A549 (cell line): Measurements from ENCODE around the gene E2F6. TPM values are rescaled to one million over a fixed set of nuclear protein-coding genes. Genes with fewer than 3 reads are reported as not detected.

Experiments
- ATAC-seq, 2 experiments: fragments of 200-7000 bp in 1 of 2; fragments of >200 bp in 1 of 2; cut with Nextera tagmentation in 1 of 2; cut with Tn5 transposase in 1 of 2; 3 replicates each; pipeline versions ENCODE4 v1.8.0 to v1.9.1; 2018 to 2020; ENCODE audit warnings: mild to moderate bottlenecking in 1 of 2, moderate library complexity in 1 of 2
- CTCF ChIA-PET: fragments of 300-600 bp; sonication (Branson Sonifier 250); formaldehyde crosslinking; extraction: SDS; loops from one replicate; lab custom pipeline; 2021; ENCODE audit warnings: antibody characterized with exemption, inconsistent platforms; lab: Yijun Ruan, JAX
- POLR2A ChIA-PET: fragments of 350-600 bp; formaldehyde crosslinking; extraction: SDS; loops from one replicate; lab custom pipeline; 2021; ENCODE audit warnings: antibody characterized with exemption, inconsistent platforms; lab: Yijun Ruan, JAX
- DNase-seq, 2 experiments: peaks; one replicate each; pipeline versions ENCODE4 v3.0.0 to v3.0.0-alpha.2; 2011 to 2016; ENCODE audit warnings: low read depth in 1 of 2, low spot score in 1 of 2
- FAIRE-seq: peaks from 2 replicates; lab custom pipeline; 2011; peaks lifted over from hg19 to GRCh38; lab: Jason Lieb, UNC
- H3K27ac ChIP-seq, 2 experiments: fragments of >200 bp; sonication (Bioruptor Twin); formaldehyde crosslinking; 3 replicates each; pipeline ENCODE4 v1.5.1; 2016 to 2017
- H3K4me1 ChIP-seq: fragments of >200 bp; sonication (Bioruptor Twin); formaldehyde crosslinking; 3 replicates; pipeline ENCODE4 v1.6.1; 2016
- H3K4me2 ChIP-seq: fragments of >200 bp; sonication (Bioruptor Twin); formaldehyde crosslinking; 3 replicates; pipeline ENCODE4 v1.6.1; 2016
- H3K4me3 ChIP-seq: fragments of >200 bp; sonication (Bioruptor Twin); formaldehyde crosslinking; 3 replicates; pipeline ENCODE4 v1.5.1; 2016
- H3K9me3 ChIP-seq: fragments of >200 bp; sonication (Bioruptor Twin); formaldehyde crosslinking; 3 replicates; pipeline ENCODE4 v1.6.1; 2016
- CBX8 ChIP-seq: fragments of 200-600 bp; sonication (generic); IDR thresholded peaks from 2 replicates; pipeline ENCODE4 v1.6.1; 2016
- CTCF ChIP-seq: fragments of >200 bp; sonication (Bioruptor Twin); formaldehyde crosslinking; IDR thresholded peaks from 3 replicates; pipeline ENCODE4 v1.5.1; 2016
- EHF ChIP-seq: fragments of 250-450 bp; sonication (Bioruptor Pico); IDR thresholded peaks from 2 replicates; pipeline ENCODE4 v1.5.0; 2020; ENCODE audit warnings: mild to moderate bottlenecking
- EHMT2 ChIP-seq: fragments of 200-600 bp; sonication (generic); IDR thresholded peaks from 2 replicates; pipeline ENCODE4 v1.6.1; 2016; ENCODE audit warnings: antibody characterized with exemption, low read depth, mild to moderate bottlenecking, moderate library complexity
- EP300 ChIP-seq, 2 experiments: fragments of >200 bp; sonication (Bioruptor Twin); formaldehyde crosslinking; IDR thresholded peaks; 2 replicates in 1 of 2; 3 replicates in 1 of 2; pipeline ENCODE4 v1.6.1; 2016 to 2017
- ESRRA ChIP-seq: fragments of 150-350 bp; IDR thresholded peaks from 2 replicates; pipeline ENCODE4 v1.6.1; 2014; ENCODE audit warnings: mild to moderate bottlenecking, low read length, borderline replicate concordance
- FOXS1 ChIP-seq: fragments of 250-450 bp; sonication (Bioruptor Pico); IDR thresholded peaks from 2 replicates; pipeline ENCODE4 v1.5.0; 2020; ENCODE audit warnings: mild to moderate bottlenecking, moderate library complexity
- HEYL ChIP-seq: fragments of 250-450 bp; sonication (Bioruptor Pico); IDR thresholded peaks from 2 replicates; pipeline ENCODE4 v1.8.0; 2021; ENCODE audit warnings: mild to moderate bottlenecking, moderate library complexity
- HOXA7 ChIP-seq: fragments of 250-450 bp; sonication (Bioruptor Pico); IDR thresholded peaks from 2 replicates; pipeline ENCODE4 v1.5.0; 2020; ENCODE audit warnings: mild to moderate bottlenecking, moderate library complexity
- HOXB13 ChIP-seq: fragments of 250-450 bp; sonication (Bioruptor Pico); IDR thresholded peaks from 2 replicates; pipeline ENCODE4 v1.5.0; 2020; ENCODE audit warnings: low read depth, mild to moderate bottlenecking, moderate library complexity
- JUN ChIP-seq, 2 experiments: fragments of >200 bp; sonication (Bioruptor Twin); formaldehyde crosslinking; IDR thresholded peaks; 2 replicates in 1 of 2; 3 replicates in 1 of 2; pipeline ENCODE4 v1.6.1; 2016 to 2017
- JUNB ChIP-seq: fragments of >200 bp; sonication (Bioruptor Twin); formaldehyde crosslinking; IDR thresholded peaks from 2 replicates; pipeline ENCODE4 v1.6.1; 2016
- MAFK ChIP-seq: fragments of 450-650 bp; IDR thresholded peaks from 2 replicates; pipeline ENCODE4 v1.6.1; 2014; ENCODE audit not compliant: partially characterized antibody
- MAX ChIP-seq: IDR thresholded peaks from 2 replicates; pipeline ENCODE4 v1.6.1; 2012
- MYC ChIP-seq: IDR thresholded peaks from 2 replicates; pipeline ENCODE4 v1.6.1; 2012; ENCODE audit warnings: mild to moderate bottlenecking, inconsistent platforms, low read length, improper control_type of control experiment, borderline replicate concordance
- NFE2L2 ChIP-seq: fragments of 150-350 bp; conservative IDR thresholded peaks from 2 replicates; pipeline ENCODE4 v1.6.1; 2014; ENCODE audit warnings: low read length
- PHF8 ChIP-seq: fragments of 200-600 bp; sonication (generic); IDR thresholded peaks from 2 replicates; pipeline ENCODE4 v1.6.1; 2016; ENCODE audit warnings: low read depth, mild to moderate bottlenecking, antibody characterized with exemption, moderate library complexity, borderline replicate concordance
- POLR2AphosphoS2 ChIP-seq: conservative IDR thresholded peaks from 2 replicates; pipeline ENCODE4 v1.6.1; 2012; ENCODE audit warnings: low read length, improper control_type of control experiment, inconsistent platforms
- RAD21 ChIP-seq, 2 experiments: fragments of >200 bp in 1 of 2; sonication (Bioruptor Twin) in 1 of 2; formaldehyde crosslinking in 1 of 2; IDR thresholded peaks in 1 of 2; conservative IDR thresholded peaks in 1 of 2; 2 replicates in 1 of 2; 3 replicates in 1 of 2; pipeline ENCODE4 v1.6.1; 2012 to 2018; ENCODE audit warnings: inconsistent platforms in 1 of 2
- RCOR1 ChIP-seq: fragments of 150-350 bp; IDR thresholded peaks from 2 replicates; pipeline ENCODE4 v1.6.1; 2014; ENCODE audit warnings: antibody characterized with exemption, low read length, low read depth
- SMC3 ChIP-seq: fragments of >200 bp; sonication (Bioruptor Twin); formaldehyde crosslinking; IDR thresholded peaks from 3 replicates; pipeline ENCODE4 v1.6.1; 2018; ENCODE audit warnings: inconsistent platforms
- SREBF2 ChIP-seq: fragments of 450-650 bp; IDR thresholded peaks from 2 replicates; pipeline ENCODE4 v1.6.1; 2014; ENCODE audit warnings: mild to moderate bottlenecking, moderate library complexity
- TP53 ChIP-seq: fragments of 250-450 bp; sonication (Bioruptor Pico); IDR thresholded peaks from 2 replicates; pipeline ENCODE4 v1.5.0; 2021; ENCODE audit warnings: mild to moderate bottlenecking, moderate library complexity
- ZNF302 ChIP-seq: fragments of 250-450 bp; sonication (Bioruptor Pico); IDR thresholded peaks from 2 replicates; pipeline ENCODE4 v1.9.0; 2021; ENCODE audit warnings: inconsistent platforms, mild to moderate bottlenecking, moderate library complexity
- ZSCAN20 ChIP-seq: fragments of 250-450 bp; sonication (Bioruptor Pico); IDR thresholded peaks from 2 replicates; pipeline ENCODE4 v1.8.0; 2022; ENCODE audit warnings: mild to moderate bottlenecking, moderate library complexity
- WGBS: methylation state at CpG from one replicate; pipeline ENCODE4 v1.1.6; 2017; ENCODE audit errors: missing lambda C conversion rate; 5-methylcytosine and 5-hydroxymethylcytosine counted together
- polyA plus RNA-seq, 4 experiments: library from polyadenylated mRNA; depleted of rRNA in 3 of 4; stranded (reverse); fragments of >200 nt; fragmentation: RNase III in 1 of 4; extraction: RNeasy Plus Mini Kit Qiagen cat#74134 plus additional on column Dnase treatment in 1 of 4; gene quantifications; 2 replicates in 3 of 4; 3 replicates in 1 of 4; pipeline ENCODE4 v1.2.3, GENCODE V29; 2011 to 2017
- TF ChIP-seq, protein P1 (sequence below): IDR thresholded peaks from 2 replicates; pipeline ENCODE4 v1.6.1; 2012; ENCODE audit warnings: low read depth, borderline replicate concordance

E2F6 gene
- polyA plus RNA-seq, 2 of the 4 experiments (the other 2 are of a cell fraction) = 34.3 to 41.7 TPM

DNA sequence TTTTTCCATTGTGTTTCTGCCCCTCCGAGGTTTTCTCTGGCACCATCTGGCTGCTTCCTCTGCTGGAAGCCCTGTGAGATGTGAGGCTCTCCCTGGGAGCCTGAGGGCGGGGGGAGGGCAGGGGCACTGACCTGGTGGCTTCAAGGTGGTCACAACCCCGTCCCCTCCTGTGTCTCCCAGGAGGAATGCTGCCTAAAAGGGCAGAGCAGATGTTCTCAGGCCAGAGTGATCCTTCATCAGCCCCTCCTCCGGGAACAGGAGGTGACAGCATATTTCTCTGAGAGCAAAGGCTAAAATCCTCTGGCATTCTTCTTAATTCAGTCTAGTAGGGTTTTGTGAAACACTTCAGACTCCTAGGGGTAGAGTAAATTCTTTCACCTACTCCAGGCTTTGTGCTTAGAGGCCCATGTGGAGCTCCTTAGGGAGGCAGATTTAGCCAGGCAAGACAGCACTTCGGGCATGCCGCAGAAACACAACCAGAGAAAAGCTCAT, 49.6 kb upstream of the E2F6 start:
- DNase-seq = no peak
- no peak overlapping the region for H3K4me2 ChIP-seq
- ChIA-PET POLR2A (no interaction called here), CTCF (interaction anchor here (0.6 to 2.2 kb wide), 4 partner anchors 67 to 384 kb away, joined by 3 to 13 read pairs (median 4); no protein-coding TSS in a partner anchor)
- H3K27ac ChIP-seq = no peak overlapping the region
- ATAC-seq = no peak
- WGBS = 36% methylated on average over 6 of the region's 6 CpGs
- FAIRE-seq = no peak
- H3K4me3 ChIP-seq = no peak overlapping the region
- no peaks in the 10 kb centered on the region for H3K4me1 ChIP-seq
- H3K9me3 ChIP-seq = no peaks in the 10 kb centered on the region
- no peak for TF ChIP-seq TP53
- no peak for TF ChIP-seq PHF8
- TF ChIP-seq RCOR1 = no peak
- no peak for TF ChIP-seq POLR2AphosphoS2
- TF ChIP-seq HEYL (CRISPR knock-in tag) = no peak
- no peak for TF ChIP-seq SREBF2
- TF ChIP-seq JUNB = no peak

DNA sequence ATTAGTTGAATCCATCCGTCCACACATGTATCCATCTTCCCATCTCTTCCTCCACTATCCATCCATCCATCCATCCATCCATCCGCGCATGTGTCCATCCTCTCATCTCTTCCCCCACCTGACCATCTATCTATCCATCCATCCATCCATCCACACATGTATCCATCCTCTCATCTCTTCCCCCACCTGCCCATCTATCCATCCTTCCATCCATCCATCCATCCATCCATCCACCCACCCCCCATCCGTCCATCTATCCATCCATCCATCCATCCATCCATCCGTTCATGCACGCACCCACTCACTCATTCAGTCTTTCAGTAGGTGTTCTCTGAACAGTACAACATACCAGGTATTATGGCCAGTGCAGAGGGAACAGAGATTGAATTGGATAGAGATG, 48.9 kb upstream of the E2F6 start:
- ChIA-PET POLR2A (no interaction called here), CTCF (interaction anchor here (0.5 to 0.6 kb wide), 2 partner anchors 39 to 68 kb away, joined by 3 read pairs; no protein-coding TSS in a partner anchor)
- TF ChIP-seq HOXB13 (CRISPR knock-in tag) (no peak), CBX8 (no peak), ZNF302 (no peak), POLR2AphosphoS2 (no peak), TP53 (no peak), EHMT2 (no peak), EHF (CRISPR knock-in tag) (no peak), SREBF2 (no peak), NFE2L2 (no peak), ZSCAN20 (CRISPR knock-in tag) (no peak), RAD21 (conservative IDR thresholded peaks at IDR 0.05 in 1 of 2, IDR thresholded peaks at IDR 0.05 in 1 of 2) (no peak), ESRRA (no peak)
- TF ChIP-seq, protein P1, sequence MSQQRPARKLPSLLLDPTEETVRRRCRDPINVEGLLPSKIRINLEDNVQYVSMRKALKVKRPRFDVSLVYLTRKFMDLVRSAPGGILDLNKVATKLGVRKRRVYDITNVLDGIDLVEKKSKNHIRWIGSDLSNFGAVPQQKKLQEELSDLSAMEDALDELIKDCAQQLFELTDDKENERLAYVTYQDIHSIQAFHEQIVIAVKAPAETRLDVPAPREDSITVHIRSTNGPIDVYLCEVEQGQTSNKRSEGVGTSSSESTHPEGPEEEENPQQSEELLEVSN = no peak
- Histone ChIP-seq H3K9me3 (no peaks in the 10 kb centered on the region), H3K4me1 (no peaks in the 10 kb centered on the region), H3K4me3 (no peak overlapping the region), H3K27ac (no peak overlapping the region), H3K4me2 (no peak overlapping the region)
- WGBS = 66% methylated on average over 6 of the region's 6 CpGs
- no peak for FAIRE-seq
- DNase-seq = no peak
- no peak for ATAC-seq

DNA sequence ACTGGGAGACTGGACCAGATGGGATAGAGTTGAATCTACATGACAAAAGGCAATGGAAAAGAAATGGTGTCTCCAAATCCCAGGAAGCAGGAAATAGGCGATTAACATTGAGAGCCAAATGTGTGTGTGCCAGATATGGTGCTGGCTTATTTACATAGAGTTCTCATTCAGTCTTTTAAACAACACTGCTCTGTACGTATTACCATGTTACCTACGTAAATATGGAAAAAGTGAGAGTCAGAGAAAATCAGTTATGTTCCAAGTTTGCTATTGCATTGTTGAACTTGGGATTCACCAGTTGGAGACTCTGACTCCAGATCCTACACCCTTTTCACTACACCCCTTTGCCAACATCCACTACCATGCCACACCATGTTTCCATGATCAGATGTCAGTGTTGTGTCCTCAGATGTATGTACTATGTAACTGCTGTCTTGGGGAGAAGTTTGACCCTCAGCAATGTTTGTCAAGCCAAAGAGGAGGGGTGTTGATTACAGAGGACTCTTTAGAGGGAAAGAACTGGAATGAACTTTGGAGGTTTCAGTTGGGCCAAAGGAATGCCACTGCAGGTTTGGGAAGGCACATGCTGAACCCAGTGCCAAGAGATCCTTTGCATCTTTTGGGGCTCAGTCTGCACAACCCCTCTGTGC, 48.2 kb upstream of the E2F6 start:
- Histone ChIP-seq H3K4me1 (no peaks in the 10 kb centered on the region), H3K4me2 (no peak overlapping the region), H3K27ac (no peak overlapping the region), H3K4me3 (no peak overlapping the region), H3K9me3 (no peaks in the 10 kb centered on the region)
- TF ChIP-seq MAX (no peak), EHF (CRISPR knock-in tag) (no peak), CTCF (no peak), SMC3 (no peak), FOXS1 (no peak), JUN (IDR thresholded peaks at IDR 0.05) (no peak), HOXA7 (CRISPR knock-in tag) (no peak), MAFK (no peak), ESRRA (no peak), EP300 (IDR thresholded peaks at IDR 0.05) (no peak), MYC (no peak), CBX8 (no peak)
- TF ChIP-seq, protein P1 = no peak
- CTCF ChIA-PET = interaction anchor here (0.5 to 1.3 kb wide), 3 partner anchors 39 to 89 kb away, joined by 3 read pairs; no protein-coding TSS in a partner anchor
- FAIRE-seq (no peak), ATAC-seq (no peak), DNase-seq (no peak)
- 64% methylated on average over 3 of the region's 3 CpGs for WGBS
- POLR2A ChIA-PET = no interaction called here
